Left renal cortex interstitium (tissue), 4 donors: Measurements from ENCODE around the gene AHCYL2. TPM values are rescaled to one million over a fixed set of nuclear protein-coding genes. Genes with fewer than 3 reads are reported as not detected.
"Not testable (repeated sequence)": the region's sequence is repeated elsewhere in the genome, so short reads cannot be mapped to it uniquely, and the experiment has no call there.

Experiments used
- DNase-seq, 4 donors: peaks; one replicate each; pipeline ENCODE4 v3.0.0-alpha.2; 2013; ENCODE audit warnings: low read depth in 4 of 4, low spot score in 2 of 4, missing footprints in 1 of 4
- polyA plus RNA-seq, 4 donors: library from polyadenylated mRNA; unstranded; fragments of 120-200 nt; gene quantifications; one replicate each; pipeline ENCODE4 v1.2.1, GENCODE V29; 2013; ENCODE audit not compliant: insufficient read length in 4 of 4

Gene AHCYL2
- polyA plus RNA-seq, 4 donors, result 24.6 to 33.1 (median 28.2) TPM

DNA sequence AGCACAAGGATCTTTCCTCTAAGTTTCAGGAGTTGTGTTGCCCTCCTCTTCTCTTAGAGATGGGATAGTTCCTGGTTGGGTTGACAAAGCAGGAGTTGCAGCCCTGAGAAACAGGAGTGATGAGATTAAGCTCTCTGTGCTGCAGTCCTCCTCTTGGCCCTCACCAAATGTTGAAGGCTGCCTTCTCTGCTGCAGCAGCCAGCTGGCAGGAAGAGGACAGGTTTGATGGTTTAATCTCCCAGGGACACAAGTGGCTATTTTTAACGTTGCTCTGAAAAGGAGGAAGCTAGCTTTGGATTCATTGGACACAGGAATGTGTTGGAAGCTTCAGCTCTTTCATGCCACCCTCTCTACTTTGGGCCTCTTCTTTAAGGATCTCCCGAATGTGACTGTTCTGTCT, 218.8 kb downstream of the AHCYL2 start:
- DNase-seq, result no peak

DNA sequence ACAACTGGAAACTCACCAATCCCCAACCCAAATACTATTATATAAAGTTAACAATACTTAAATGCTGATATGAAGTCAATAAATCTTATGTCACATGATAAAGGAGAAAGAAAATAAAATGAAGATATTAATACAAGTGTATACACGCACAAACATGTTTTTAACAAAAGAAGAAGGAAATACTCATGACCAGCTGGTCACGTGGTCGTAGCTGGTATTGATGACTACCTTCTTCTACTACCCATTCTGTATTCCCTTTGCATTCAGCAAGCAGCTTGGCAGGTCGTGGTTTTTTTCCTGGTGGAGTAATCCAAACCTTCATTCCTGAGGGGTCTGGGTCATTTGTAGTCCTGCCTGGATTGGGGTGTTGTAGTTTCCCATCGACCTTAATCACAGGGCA, 219.9 kb downstream of the AHCYL2 start:
- DNase-seq, result not testable (repeated sequence)

DNA sequence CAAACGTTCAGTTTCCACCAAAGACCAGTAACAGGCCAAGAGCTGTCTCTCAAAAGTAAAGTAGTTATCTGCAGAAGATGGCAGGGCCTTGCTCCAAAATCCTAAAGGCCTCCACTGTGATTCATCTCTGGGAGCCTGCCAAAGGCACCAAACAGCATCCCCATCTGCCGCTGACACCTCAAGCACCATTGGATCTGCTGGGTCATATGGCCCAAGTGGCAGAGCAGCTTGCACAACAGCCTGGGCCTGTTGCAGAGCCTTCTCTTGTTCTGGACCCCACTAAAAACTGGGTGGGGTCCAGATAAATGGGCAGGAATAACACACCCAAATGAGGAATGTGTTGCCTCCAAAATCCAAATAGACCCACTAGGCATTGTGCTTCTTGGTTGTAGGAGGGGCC, 222.1 kb downstream of the AHCYL2 start:
- DNase-seq, result not testable (repeated sequence)

DNA sequence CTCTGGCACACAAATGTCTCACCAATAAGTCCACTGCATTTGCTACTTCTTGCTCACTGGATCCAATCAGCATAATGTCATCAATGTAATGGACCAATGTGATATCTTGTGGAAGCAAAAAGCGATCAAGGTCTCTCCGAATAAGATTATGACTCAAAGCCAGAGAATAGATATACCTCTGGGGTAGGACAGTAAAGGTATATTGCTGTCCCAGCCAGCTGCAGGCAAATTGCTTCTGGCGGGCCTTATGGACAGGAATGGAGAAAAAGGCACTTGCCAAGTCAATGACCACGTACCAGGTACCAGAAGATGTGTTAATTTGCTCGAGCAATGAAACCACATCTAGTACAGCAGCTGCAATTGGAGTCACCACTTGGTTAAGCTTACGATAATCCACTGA, 222.6 kb downstream of the AHCYL2 start:
- DNase-seq, result not testable (repeated sequence)

DNA sequence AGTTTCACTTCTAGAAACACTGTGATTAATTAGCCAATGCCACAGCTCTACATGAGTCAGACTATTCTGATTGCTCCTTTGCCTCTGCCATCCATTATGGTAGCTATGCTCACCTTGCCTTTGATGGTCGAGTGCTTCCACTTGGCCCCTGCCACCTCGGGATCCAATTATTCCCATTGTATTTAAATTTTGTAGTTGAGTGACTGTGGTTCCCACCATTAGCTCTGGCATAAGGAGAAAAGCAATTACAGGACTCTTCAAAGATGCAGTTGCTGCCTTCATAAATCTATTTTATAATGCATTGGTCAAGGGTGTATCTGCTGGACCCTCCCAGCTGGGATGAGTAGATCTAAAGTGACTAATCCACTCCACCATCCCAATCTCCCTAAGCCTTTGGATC, 223.8 kb downstream of the AHCYL2 start:
- not testable (repeated sequence) for DNase-seq

DNA sequence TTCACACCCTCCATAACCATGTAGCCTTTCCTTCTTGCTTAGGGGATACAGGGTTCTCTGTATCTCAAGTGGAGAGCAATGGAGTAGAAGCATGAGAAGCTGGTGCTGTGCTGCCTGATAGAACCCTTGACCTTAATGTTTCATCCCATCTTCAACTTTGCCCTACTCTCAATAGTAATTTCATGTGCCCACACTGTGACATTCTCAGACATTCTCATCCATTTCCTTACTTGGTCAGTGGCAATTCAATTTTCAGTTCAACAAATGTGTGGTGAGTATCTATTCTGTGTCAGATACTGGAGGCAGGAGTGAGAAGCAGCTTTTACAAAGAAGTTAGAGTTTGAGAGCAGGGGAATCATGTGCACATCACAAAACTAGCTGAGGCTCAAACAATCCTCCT, 225.5 kb downstream of the AHCYL2 start:
- DNase-seq, result no peak

DNA sequence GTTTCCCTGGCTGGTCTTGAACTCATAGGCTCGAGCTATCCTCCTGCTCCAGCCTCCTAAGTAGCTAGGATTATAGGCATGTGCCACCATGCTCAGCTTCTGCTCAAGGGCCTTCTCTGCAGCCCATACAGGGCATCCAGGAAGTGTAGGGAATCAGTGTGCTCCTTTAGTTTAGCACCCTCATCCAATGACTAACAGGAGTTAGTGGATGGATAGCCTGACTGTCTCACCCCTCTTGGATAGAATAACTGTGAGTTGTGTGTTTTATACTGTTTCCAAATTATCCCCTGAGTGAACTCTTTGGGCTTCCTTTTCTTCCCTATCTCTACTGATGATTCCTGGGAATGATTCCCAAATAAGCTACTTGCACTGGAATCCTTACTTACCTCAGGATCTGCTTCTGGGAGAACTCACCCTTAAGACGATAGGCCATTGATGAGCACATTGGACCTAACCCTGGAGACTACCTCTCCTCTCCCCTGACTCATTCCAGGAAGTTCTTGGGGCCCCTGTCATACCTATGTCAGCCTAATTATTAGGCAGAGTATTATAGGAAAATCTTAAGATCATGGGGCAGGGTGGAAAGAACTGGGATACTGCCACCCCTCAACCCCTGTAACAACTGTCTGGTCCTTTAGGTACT, 227.9 kb downstream of the AHCYL2 start:
- DNase-seq, result no peak

DNA sequence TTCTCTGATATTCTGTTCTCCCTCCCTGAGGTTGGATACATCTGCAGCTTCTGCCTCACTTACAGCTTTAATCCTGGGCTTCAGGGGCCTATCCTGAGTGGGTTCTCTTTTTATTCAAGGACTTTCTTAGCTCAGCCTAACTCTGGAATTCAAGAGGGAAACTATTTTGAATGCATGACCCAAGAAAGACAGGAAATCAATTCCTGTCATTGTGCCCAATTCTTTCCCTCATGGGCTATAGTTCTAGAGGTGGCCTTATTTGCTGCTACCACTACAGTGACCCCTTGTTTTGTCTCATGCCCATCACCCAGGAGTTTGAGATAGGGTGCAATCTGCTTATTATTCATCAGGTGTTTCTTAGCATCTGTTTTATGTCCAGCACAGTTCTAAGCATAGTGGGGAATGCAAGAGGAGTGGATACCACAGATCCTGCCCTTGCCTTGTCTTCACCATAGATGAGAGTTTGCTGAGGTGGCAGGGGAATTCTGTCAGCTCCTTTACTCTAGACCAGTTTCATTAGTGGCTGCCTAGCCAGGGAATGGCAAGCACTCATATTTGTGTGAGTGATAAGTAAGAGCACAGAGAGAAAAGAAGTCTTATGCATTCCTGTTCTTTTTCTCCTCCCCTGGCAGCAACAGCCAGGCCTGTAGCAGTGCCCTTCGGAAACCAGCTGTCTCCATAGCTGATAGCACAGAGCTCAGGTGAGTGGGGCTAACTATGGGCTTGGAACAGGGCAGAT, 228.8 kb downstream of the AHCYL2 start:
- DNase-seq, result no peak

DNA sequence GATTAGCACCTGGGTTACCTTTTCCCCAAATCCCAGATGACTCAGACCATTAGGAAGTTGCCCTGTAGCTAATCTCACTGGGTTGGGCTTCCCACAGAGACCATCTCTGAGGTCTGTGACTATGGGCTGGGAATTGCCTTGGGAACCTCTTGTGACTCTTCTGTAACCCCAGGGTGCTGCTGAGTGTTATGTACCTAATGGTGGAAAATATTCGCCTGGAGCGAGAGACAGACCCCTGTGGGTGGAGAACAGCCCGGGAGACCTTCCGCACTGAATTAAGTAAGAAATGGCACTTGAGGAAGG, 229.4 kb downstream of the AHCYL2 start:
- no peak for DNase-seq

DNA sequence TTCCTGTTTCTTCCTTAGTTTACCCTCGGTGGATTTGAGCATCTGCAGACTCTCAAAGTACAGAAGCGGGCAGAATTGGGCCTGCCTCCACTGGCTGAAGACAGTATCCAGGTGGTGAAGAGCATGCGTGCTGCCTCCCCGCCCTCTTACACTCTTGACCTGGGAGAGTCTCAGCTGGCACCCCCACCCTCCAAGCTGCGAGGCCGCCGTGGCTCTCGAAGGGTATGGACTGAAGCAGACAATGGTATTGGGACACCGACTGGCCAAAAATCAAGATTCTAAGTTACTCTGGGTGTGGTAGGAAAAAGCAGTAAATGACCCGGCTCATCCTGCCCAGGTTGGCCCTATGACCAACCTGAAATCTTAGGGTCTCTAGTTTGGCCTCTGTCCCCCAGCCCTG, 231.6 kb downstream of the AHCYL2 start:
- no peak for DNase-seq

DNA sequence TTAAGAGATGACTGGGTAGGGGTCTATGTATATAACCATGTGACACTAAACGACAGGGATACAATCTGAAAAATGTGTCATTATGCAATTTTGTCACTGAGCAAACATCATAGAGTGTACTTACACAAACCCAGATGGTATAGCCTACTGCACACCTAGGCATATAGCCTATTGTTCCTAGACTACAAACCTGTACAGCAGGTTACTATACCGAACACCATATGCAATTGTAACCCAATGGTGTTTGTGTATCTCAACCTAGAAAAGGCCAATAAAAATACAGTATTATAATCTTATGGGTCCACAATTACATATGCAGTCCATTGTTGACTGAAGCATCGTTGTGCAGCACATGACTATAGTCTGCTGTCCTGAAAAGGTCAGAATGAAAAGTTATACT, 232.3 kb downstream of the AHCYL2 start:
- DNase-seq, result no peak

DNA sequence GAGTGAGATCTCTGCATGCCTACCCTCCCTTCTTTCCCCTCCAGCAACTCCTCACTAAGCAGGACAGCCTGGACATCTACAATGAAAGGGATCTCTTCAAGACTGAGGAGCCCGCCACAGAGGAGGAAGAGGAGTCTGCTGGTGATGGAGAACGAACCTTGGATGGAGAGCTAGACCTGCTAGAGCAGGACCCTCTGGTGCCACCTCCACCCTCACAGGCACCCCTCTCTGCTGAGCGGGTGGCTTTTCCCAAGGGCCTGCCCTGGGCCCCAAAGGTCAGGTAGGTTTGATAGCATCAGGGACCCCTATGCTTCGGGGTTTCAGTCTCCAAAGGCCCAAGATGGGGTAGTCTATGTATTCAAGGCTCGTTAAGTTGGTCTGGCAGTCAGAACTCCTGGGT, 233.3 kb downstream of the AHCYL2 start:
- no peak for DNase-seq

DNA sequence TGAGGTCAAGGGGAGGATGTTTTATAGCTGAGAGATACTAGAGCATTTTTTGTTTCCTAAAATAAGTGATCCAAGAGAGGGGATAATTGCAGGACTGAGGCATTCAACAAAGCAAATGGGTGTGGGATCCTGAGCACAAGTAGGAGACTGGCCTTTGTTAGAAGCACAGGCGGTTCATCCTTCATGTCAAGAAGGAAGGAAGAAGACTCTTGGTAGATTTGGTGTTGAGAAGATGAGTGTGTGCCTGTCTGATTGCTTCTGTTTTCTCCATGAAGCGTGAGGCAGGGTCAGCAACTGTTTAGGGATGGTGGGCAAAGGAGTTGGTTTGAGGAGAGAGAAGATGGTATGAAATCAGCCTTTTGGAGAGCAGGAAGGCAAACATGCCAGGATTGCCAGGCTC, 237.0 kb downstream of the AHCYL2 start:
- DNase-seq, result no peak

DNA sequence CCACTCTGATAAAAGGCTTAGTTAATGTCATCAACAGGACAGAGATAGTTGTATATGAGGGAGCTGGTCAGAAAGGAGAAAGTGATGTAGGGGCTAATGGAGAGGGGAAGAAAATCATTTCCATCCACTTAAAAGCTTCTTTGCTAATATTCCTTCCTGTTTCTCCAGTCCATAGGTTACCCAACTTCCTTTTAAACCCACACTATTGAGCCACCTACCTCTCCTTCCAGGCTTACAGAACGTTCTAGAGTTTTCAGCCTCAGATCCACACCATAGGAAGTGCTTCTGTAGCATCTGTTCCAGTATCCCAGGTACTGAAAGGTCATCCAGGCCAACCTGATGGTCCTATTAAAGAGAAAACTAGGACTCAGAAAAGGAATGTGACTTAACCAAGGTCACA, 237.6 kb downstream of the AHCYL2 start:
- DNase-seq, result no peak

DNA sequence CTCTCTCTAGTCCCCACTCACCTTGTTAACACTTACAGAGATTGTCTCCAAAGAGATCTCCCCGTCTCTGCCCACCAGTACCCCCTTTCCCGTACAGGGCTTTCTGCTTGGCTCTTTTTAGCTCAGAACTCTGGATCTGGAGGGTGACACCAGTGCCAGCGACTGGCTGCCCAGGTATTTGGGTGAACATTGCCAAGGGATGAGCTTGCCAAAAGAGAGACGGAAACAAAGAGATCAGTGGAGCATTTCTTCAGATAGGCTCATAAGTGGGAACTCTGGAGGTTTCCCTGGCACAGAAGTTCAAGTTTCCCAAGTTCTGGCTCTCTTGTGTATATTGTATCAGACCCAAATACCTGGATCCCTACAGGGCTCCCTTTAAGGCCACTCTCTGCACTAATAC, 239.4 kb downstream of the AHCYL2 start:
- DNase-seq, result no peak

DNA sequence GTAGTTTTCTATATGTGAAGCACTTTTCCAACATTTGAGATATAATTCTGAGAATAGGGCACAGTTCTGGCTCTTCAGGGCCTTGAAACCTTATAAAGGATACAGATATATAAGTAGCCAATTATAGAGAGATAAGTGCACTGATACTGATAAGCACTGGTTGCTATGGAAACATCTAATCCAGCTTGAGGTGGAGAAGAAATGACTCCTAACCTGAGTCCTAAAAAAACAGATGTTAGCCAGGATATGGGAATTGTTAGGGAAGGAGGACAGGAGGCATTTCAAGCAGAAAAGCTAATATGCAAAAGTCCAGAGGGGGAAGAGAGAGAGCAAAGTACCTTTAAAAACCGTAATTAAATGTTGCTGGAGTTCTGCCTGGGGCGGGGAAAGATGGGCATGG, 240.2 kb downstream of the AHCYL2 start:
- DNase-seq, result no peak

DNA sequence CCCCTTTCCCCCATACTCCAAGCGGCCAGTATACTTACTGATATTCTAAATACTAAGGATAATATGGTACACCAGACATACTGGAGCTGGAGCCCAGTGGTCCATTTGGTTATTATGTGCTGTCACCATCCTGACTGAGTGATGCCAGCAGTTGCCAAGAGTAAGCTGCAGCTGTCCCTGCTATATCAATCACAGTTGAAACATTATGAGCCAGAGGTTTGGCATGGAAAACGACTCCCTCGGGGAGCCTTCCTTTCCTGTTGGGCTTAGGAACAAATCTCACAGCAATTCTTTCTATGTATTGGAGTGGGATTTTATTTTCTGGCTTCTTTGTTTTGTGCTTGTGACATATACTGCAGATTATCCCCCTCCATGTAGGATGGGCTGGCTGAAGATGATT, 242.0 kb downstream of the AHCYL2 start:
- no peak for DNase-seq

DNA sequence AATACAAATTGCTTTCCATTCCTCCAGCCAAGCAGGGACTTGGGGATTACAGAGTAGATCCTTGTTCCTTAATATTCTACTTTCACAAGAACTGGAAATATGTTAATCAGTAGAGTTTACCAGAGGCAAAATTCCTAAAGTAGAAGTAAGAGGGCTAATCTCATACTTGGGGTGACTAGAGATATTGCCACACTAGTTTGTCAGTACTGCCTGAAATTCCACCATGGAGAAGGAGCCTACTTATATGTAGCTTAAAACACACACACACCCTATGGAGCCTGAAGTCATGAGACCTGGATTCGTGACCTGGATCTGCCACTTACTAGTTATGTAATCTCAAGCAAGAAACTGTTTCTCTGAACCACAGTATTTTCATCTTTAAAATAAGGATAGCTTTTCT, 243.3 kb downstream of the AHCYL2 start:
- DNase-seq, result no peak

DNA sequence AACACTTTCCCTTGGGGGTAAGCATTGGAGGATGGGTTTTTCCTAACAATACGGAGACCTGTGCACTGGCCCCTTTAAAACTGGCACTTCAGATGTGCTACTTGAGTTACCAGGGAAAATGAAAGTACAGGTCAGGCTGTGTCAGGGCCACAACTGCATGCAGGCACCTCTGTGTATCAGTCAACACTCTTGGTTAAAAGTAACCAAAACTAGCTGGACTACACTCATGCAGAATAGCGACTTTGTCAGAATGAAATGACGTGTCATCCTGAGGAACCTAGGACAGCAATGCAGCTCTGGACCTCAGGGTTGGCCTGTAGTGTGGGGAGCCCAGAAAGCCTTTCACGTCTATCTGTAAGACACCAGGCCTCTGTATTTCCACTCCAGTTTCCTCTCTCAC, 243.7 kb downstream of the AHCYL2 start:
- no peak for DNase-seq

DNA sequence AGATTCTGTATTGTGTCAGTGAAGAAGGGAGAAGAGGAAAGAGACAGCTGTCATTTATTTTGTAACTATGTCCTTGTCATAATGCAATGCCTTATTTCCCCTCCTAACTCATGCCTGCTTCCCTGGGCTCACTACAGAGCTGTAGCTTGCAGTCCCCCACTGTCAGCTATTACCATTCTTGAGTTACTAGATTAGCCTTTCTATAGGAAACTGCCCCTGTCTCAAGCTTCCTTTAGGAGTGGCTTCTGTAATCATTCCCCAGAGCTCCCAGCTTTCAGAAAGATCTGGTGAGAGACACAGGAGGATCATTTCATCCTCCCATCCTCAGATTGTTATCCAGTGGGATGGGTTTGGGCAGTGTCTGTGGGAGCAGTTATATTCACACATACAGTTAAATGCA, 245.1 kb downstream of the AHCYL2 start:
- DNase-seq, result no peak

DNA sequence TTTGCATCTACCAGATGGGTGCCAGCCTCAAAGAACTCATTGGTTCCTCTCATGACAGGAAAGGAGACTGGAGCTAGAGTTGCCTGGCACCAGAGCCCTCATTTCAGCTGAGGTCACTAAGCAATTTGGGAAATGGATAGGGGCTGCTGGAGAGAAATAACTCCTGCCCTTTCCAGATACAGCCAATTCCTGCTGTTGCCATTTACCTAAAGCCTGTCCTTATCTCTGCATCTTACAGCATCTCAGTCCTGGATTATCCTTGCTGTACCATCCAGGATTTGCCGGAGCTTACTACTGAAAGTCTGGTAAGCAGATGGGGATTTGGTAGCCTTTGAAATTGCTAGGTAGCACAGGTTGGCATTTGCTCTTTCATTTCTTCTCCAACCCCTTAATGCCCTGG, 245.6 kb downstream of the AHCYL2 start:
- DNase-seq, result no peak

DNA sequence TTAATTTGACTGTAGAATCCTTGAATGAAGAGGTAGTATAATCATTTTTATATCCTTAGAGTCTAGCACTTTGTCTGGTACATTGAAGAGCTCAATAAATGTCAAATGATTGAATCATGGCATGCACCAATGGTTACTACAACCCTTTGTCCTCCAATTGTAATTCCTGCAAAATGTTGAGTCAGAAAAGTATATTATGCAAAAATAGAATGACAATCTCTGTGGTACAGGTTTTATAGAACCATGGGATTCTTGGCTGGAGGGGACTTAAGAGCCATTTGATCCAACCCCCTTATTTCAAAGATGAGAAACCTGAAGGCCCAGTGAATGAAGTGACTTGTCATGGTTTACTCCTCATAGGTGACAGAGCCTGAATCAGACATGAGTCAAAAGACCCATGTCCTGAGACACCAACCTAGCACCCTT, 246.6 kb downstream of the AHCYL2 start:
- no peak for DNase-seq

DNA sequence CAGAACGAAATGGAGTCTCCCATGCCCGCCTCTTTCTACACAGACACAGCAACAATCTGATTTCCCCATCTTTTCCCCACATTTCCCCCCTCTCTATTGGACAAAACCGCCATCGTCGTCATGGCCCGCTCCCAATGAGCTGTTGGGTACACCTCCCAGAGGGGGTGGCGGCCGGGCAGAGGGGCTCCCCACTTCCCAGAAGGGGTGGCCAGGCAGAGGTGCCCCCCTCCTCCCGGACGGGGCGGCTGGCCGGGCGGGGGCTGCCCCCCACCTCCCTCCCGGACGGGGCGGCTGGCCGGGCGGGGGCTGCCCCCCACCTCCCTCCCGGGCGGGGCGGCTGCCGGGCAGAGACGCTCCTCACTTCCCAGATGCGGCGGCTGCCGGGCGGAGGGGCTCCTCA, 251.1 kb downstream of the AHCYL2 start:
- DNase-seq, result not testable (repeated sequence)
